ENCODE results near the gene C19orf73.
"Not testable (repeated sequence)": the region's sequence is repeated elsewhere in the genome, so short reads cannot be mapped to it uniquely, and the experiment has no call there.

Gene C19orf73

GRCh38 chr19:49148784-49149651, 30.1 kb upstream of the C19orf73 start:
- DNase-seq, result peak; percentile 82

GRCh38 chr19:49148044-49148682, 29.2 kb upstream of the C19orf73 start:
- no peak for DNase-seq

GRCh38 chr19:49146408-49146770, 27.4 kb upstream of the C19orf73 start:
- DNase-seq, result not testable (repeated sequence)

GRCh38 chr19:49145573-49146407, 26.8 kb upstream of the C19orf73 start:
- DNase-seq, result peak; percentile 86

- peak; percentile 68 for DNase-seq
Observed at GRCh38 chr19:49142866-49143335, 24.0 kb upstream of the C19orf73 start.

- DNase-seq, result no peak
Observed at GRCh38 chr19:49141352-49141751, 22.4 kb upstream of the C19orf73 start.

- DNase-seq, result no peak
Observed at GRCh38 chr19:49140951-49141350, 22.0 kb upstream of the C19orf73 start.

- no peak for DNase-seq
Observed at GRCh38 chr19:49136771-49137171, 17.8 kb upstream of the C19orf73 start.

- no peak for DNase-seq
Observed at GRCh38 chr19:49135686-49136085, 16.7 kb upstream of the C19orf73 start.

GRCh38 chr19:49133621-49134454, 14.9 kb upstream of the C19orf73 start:
- peak; percentile 52 for DNase-seq

GRCh38 chr19:49132974-49133609, 14.1 kb upstream of the C19orf73 start:
- DNase-seq, result no peak

- no peak for DNase-seq
Observed at GRCh38 chr19:49130325-49130724, 11.4 kb upstream of the C19orf73 start.

- DNase-seq, result no peak
Observed at GRCh38 chr19:49129238-49129583, 10.3 kb upstream of the C19orf73 start.

GRCh38 chr19:49128545-49129237, 9.7 kb upstream of the C19orf73 start:
- DNase-seq, result no peak

GRCh38 chr19:49127674-49128544, 9.0 kb upstream of the C19orf73 start:
- DNase-seq, result peak; percentile 93

GRCh38 chr19:49127225-49127624, 8.3 kb upstream of the C19orf73 start:
- not testable (repeated sequence) for DNase-seq

- no peak for DNase-seq
Observed at GRCh38 chr19:49126575-49126974, 7.6 kb upstream of the C19orf73 start.

GRCh38 chr19:49125025-49125731, 6.2 kb upstream of the C19orf73 start:
- DNase-seq, result no peak

- DNase-seq, result not testable (repeated sequence)
Observed at GRCh38 chr19:49123285-49123684, 4.3 kb upstream of the C19orf73 start.

GRCh38 chr19:49121841-49122240, 2.9 kb upstream of the C19orf73 start:
- DNase-seq, result not testable (repeated sequence)
